Neuronal stem cell (in vitro differentiated cells): Measurements from ENCODE around the gene DPP6.
A peak's percentile ranks its signal among the peaks of the same experiment; 100 is the strongest.
"Not testable (repeated sequence)": the region's sequence is repeated elsewhere in the genome, so short reads cannot be mapped to it uniquely, and the experiment has no call there.

Source experiments
- DNase-seq: peaks from one replicate; pipeline ENCODE4 v3.0.0-alpha.2; 2013; ENCODE audit warnings: low spot score
- H2AFZ ChIP-seq: one replicate; pipeline ENCODE4 v1.6.1; 2013; ENCODE audit warnings: mild to moderate bottlenecking, low read length, inconsistent platforms
- H2AK5ac ChIP-seq: 2 replicates; pipeline ENCODE4 v1.6.1; 2013; ENCODE audit warnings: low read depth, mild to moderate bottlenecking, inconsistent platforms, low read length, moderate library complexity, mixed read lengths
- H2BK120ac ChIP-seq: 2 replicates; pipeline ENCODE4 v1.6.1; 2013; ENCODE audit warnings: low read depth, mild to moderate bottlenecking, inconsistent platforms, low read length, moderate library complexity, mixed read lengths
- H2BK12ac ChIP-seq: one replicate; pipeline ENCODE4 v1.6.1; 2013; ENCODE audit warnings: low read length, inconsistent platforms
- H2BK15ac ChIP-seq: 2 replicates; pipeline ENCODE4 v1.6.1; 2013; ENCODE audit warnings: mild to moderate bottlenecking, low read length, inconsistent platforms, mixed read lengths
- H2BK5ac ChIP-seq: one replicate; pipeline ENCODE4 v1.6.1; 2013; ENCODE audit warnings: inconsistent platforms, mild to moderate bottlenecking, low read length, moderate library complexity
- H3K14ac ChIP-seq: one replicate; pipeline ENCODE4 v1.6.1; 2013; ENCODE audit warnings: low read length, inconsistent platforms
- H3K18ac ChIP-seq: 2 replicates; pipeline ENCODE4 v1.6.1; 2013; ENCODE audit warnings: low read length, inconsistent platforms
- H3K23ac ChIP-seq: 2 replicates; pipeline ENCODE4 v1.6.1; 2013; ENCODE audit warnings: low read depth, mild to moderate bottlenecking, mixed read lengths, low read length, inconsistent platforms; ENCODE audit not compliant: poor library complexity
- H3K27ac ChIP-seq: replicated peaks from 3 replicates; pipeline ENCODE4 v1.5.1; 2013; ENCODE audit warnings: low read length, inconsistent platforms
- H3K27me3 ChIP-seq, 3 experiments: 2 replicates each; pipeline ENCODE4 v1.6.1; 2013; ENCODE audit warnings: low read length in 3 of 3, mild to moderate bottlenecking in 2 of 3, inconsistent platforms in 1 of 3, low read depth in 1 of 3, mixed read lengths in 1 of 3, moderate library complexity in 1 of 3; ENCODE audit not compliant: control insufficient read depth in 3 of 3, insufficient read depth in 3 of 3
- H3K36me3 ChIP-seq, 2 donors: replicated peaks in 1 of 2; 2 replicates each; pipeline ENCODE4 v1.6.1; 2013; ENCODE audit warnings: low read length in 2 of 2; ENCODE audit not compliant: control insufficient read depth in 2 of 2, insufficient read depth in 2 of 2
- H3K4ac ChIP-seq: 2 replicates; pipeline ENCODE4 v1.6.1; 2013; ENCODE audit warnings: inconsistent platforms, mild to moderate bottlenecking, low read length, moderate library complexity
- H3K4me1 ChIP-seq, 2 donors: 1 replicate in 1 of 2; 2 replicates in 1 of 2; pipeline ENCODE4 v1.6.1; 2013; ENCODE audit warnings: low read length in 2 of 2, low read depth in 1 of 2; ENCODE audit not compliant: control insufficient read depth in 2 of 2, insufficient read depth in 1 of 2
- H3K4me2 ChIP-seq: one replicate; pipeline ENCODE4 v1.6.1; 2013; ENCODE audit warnings: mild to moderate bottlenecking, low read length, inconsistent platforms; ENCODE audit not compliant: insufficient read depth, poor library complexity, severe bottlenecking
- H3K4me3 ChIP-seq, 2 donors: 2 replicates each; pipeline ENCODE4 v1.5.1; 2013; ENCODE audit warnings: low read length in 2 of 2, mild to moderate bottlenecking in 2 of 2, inconsistent platforms in 1 of 2, moderate library complexity in 1 of 2
- H3K79me1 ChIP-seq: one replicate; pipeline ENCODE4 v1.6.1; 2013; ENCODE audit warnings: low read depth, mild to moderate bottlenecking, inconsistent platforms, low read length, moderate library complexity
- H3K9ac ChIP-seq: one replicate; pipeline ENCODE4 v1.6.1; 2013; ENCODE audit warnings: mild to moderate bottlenecking, low read depth, low read length, inconsistent platforms; ENCODE audit not compliant: poor library complexity
- H3K9me3 ChIP-seq, 2 donors: replicated peaks in 1 of 2; 2 replicates each; pipeline versions ENCODE3 to v1.6.1; 2013; ENCODE audit warnings: low read length in 2 of 2, mild to moderate bottlenecking in 2 of 2, inconsistent platforms in 1 of 2, low read depth in 1 of 2, mixed read lengths in 1 of 2, moderate library complexity in 1 of 2; ENCODE audit not compliant: control insufficient read depth in 2 of 2, insufficient read depth in 1 of 2
- H4K8ac ChIP-seq: one replicate; pipeline ENCODE4 v1.6.1; 2013; ENCODE audit warnings: low read depth, mild to moderate bottlenecking, inconsistent platforms, low read length, moderate library complexity
- H4K91ac ChIP-seq: one replicate; pipeline ENCODE4 v1.6.1; 2013; ENCODE audit warnings: low read length, low read depth, mild to moderate bottlenecking, inconsistent platforms; ENCODE audit not compliant: poor library complexity
- WGBS, 2 donors: extraction: QIAGEN DNeasy Blood & Tissue Kit; methylation state at CpG; one replicate each; pipeline ENCODE4 v1.1.7; 2013; ENCODE audit warnings: missing lambda C conversion rate in 2 of 2, mixed read lengths in 1 of 2; ENCODE audit not compliant: insufficient read length in 2 of 2, insufficient replicate concordance in 1 of 2; ENCODE audit errors: extremely low coverage in 2 of 2; 5-methylcytosine and 5-hydroxymethylcytosine counted together

Gene DPP6

DNA sequence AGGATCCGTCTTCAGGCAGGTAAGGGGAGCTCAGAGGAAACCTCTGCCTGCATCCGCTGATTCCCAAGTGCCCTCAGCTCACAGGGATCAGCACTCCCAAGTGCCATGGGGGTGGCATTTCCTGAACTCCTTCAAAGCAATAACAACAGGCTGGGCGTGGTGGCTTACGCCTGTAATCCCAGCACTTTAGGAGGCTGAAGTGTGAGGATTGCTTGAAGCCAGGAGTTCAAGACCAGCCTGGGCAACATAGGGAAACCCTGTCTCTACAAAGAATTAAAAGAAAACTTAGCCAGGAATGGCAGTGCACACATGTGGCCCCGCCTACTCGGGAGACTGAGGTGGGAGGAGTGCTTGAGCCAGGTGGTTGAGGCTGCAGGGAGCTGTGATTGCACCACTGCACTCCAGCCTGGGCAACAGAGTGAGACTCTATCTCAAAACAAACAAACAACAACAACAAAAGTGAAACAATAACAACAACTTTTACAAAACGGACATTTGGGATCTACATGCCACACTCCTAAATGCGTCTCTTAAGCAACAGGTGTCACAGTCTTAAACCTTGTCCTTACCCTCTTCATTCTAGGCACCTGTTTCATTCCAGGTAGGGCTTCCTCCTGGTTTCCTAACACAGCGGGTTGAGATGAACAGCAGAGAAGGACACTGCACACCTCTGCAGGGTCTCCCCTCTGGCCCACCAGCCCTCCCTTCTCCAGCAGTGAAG is 877.0 kb downstream of the DPP6 start:
- Histone ChIP-seq H3K4me1 (no peaks in the 10 kb centered on the region), H3K79me1 (no peaks in the 10 kb centered on the region), H2BK12ac (no peak overlapping the region), H3K4ac (no peak overlapping the region), H4K91ac (no peak overlapping the region), H3K36me3 (no peaks in the 10 kb centered on the region), H3K27ac (no peak overlapping the region), H3K18ac (no peak overlapping the region), H2AFZ (peak overlapping the region; percentile 76), H3K9ac (no peak overlapping the region), H3K4me2 (no peak overlapping the region), H3K9me3 (peaks cover 6 to 7% of the 10 kb centered on the region in 2 donors), H4K8ac (no peak overlapping the region), H2BK5ac (no peak overlapping the region), H2BK15ac (no peak overlapping the region), H2BK120ac (no peak overlapping the region), H3K23ac (no peak overlapping the region), H3K14ac (no peak overlapping the region), H2AK5ac (peak overlapping the region; percentile 10), H3K27me3 (peaks cover 0 to 23% (median 0%) of the 10 kb centered on the region in 3 experiments), H3K4me3 (no peak overlapping the region)
- DNase-seq, result no peak
- no CpG with 5 or more reads among the region's 9 CpGs for WGBS, 2 donors

DNA sequence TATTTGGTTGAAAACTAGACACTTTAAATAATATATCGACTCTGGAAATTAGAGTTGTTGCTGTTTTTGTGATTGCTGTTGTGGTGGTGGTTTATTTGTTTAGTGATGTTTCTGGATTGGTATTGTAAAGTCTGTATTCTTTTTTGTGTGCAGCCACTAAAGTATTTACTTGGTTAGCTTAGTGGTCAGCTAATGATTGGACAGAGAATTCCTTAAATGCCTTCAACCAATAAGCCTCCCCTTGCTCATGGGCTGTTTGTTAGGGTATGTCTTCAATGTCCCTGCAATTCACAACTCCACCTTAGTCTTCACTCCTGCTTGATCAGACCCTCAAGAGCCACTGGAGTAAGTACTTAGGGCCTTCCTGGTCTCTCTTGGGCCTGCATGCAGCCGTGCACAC is 879.7 kb downstream of the DPP6 start:
- no peak overlapping the region for H3K9ac ChIP-seq
- no peak overlapping the region for H2AK5ac ChIP-seq
- no peak overlapping the region for H3K14ac ChIP-seq
- no CpG with 5 or more reads among the region's 2 CpGs for WGBS, 2 donors
- H3K9me3 ChIP-seq, result peaks cover 8 to 14% of the 10 kb centered on the region in 2 donors
- no peak for DNase-seq
- no peak overlapping the region for H3K4me3 ChIP-seq
- no peak overlapping the region for H3K27ac ChIP-seq
- H2BK12ac ChIP-seq, result no peak overlapping the region
- no peak overlapping the region for H3K18ac ChIP-seq
- H2AFZ ChIP-seq, result no peak overlapping the region
- no peaks in the 10 kb centered on the region for H3K79me1 ChIP-seq
- no peak overlapping the region for H3K4ac ChIP-seq
- no peaks in the 10 kb centered on the region for H3K36me3 ChIP-seq
- no peak overlapping the region for H3K4me2 ChIP-seq
- H2BK5ac ChIP-seq, result no peak overlapping the region
- H4K8ac ChIP-seq, result no peak overlapping the region
- H4K91ac ChIP-seq, result no peak overlapping the region
- no peak overlapping the region for H3K23ac ChIP-seq
- no peak overlapping the region for H2BK120ac ChIP-seq
- no peaks in the 10 kb centered on the region for H3K4me1 ChIP-seq
- H2BK15ac ChIP-seq, result no peak overlapping the region
- H3K27me3 ChIP-seq, result peaks cover 0 to 10% (median 0%) of the 10 kb centered on the region in 3 experiments

DNA sequence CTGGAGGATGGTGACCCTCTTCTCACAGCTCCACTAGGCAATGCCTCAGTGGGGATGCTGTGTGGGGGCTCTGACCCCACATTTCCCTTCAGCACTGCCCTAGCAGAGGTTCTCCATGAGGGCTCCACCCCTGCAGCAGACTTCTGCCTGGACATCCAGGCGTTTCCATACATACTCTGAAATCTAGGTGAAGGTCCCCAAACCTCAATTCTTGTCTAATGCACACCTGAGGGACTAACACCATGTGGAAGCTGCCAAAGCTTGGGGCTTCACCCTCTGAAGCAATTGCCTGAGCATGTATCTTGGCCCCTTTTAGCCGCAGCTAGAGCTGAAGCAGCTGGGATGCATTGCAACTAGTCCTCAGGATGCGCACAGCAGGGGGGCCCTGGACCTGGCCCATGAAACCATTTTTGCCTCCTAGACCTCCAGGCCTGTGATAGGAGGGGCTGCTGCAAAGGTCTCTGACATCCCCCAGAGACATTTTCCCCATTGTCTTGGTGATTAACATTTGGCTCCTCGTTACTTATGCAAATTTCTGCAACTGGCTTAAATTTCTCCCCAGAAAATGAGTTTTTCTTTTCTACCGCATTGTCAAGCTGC is 882.3 kb downstream of the DPP6 start:
- not testable (repeated sequence) for H3K9ac ChIP-seq, H4K91ac ChIP-seq, H2AK5ac ChIP-seq, H3K27me3 ChIP-seq, H3K4ac ChIP-seq, H3K4me1 ChIP-seq, H3K79me1 ChIP-seq, H4K8ac ChIP-seq, H3K4me3 ChIP-seq, H3K18ac ChIP-seq, DNase-seq, H3K14ac ChIP-seq, H3K4me2 ChIP-seq, H3K36me3 ChIP-seq, H2BK12ac ChIP-seq, H3K27ac ChIP-seq, H2BK15ac ChIP-seq, H3K23ac ChIP-seq, H2BK120ac ChIP-seq, H2AFZ ChIP-seq, H2BK5ac ChIP-seq
- H3K9me3 ChIP-seq, result peaks cover 8 to 14% of the 10 kb centered on the region in 2 donors
- WGBS, 2 donors, result no CpG with 5 or more reads among the region's 5 CpGs

DNA sequence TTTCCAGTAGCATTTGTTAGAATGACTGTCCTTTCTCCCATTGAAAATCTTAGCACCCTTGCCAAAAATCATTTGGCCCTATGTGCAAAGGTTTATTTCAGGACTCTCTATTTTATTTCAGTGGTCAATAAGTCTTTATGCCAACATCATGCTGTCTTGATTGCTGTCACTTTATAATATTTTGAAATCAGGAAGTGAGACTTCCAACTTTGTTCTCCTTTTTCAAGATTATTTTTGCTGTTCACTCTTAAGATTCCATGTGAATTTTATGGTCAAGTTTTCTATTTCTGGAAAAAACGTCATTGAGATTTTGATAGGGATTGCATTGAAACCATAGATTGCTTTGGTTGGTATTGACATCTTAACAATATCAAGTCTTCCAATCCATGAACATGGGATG is 885.6 kb downstream of the DPP6 start:
- H3K79me1 ChIP-seq, result no peaks in the 10 kb centered on the region
- H3K4me2 ChIP-seq, result no peak overlapping the region
- no peak for DNase-seq
- no peak overlapping the region for H3K18ac ChIP-seq
- no peak overlapping the region for H4K91ac ChIP-seq
- no peak overlapping the region for H2BK15ac ChIP-seq
- H3K4ac ChIP-seq, result no peak overlapping the region
- no peak overlapping the region for H4K8ac ChIP-seq
- no peaks in the 10 kb centered on the region for H3K27me3 ChIP-seq
- no peak overlapping the region for H2BK12ac ChIP-seq
- no peak overlapping the region for H2BK5ac ChIP-seq
- H2AK5ac ChIP-seq, result no peak overlapping the region
- no peaks in the 10 kb centered on the region for H3K4me1 ChIP-seq
- H2BK120ac ChIP-seq, result no peak overlapping the region
- H3K23ac ChIP-seq, result no peak overlapping the region
- no peak overlapping the region for H3K4me3 ChIP-seq
- H3K9me3 ChIP-seq, result peaks cover 10 to 24% of the 10 kb centered on the region in 2 donors
- H3K36me3 ChIP-seq, result peaks cover 0 to 11% of the 10 kb centered on the region in 2 donors
- no peak overlapping the region for H3K27ac ChIP-seq
- no peak overlapping the region for H3K9ac ChIP-seq
- WGBS, 2 donors, result no CpG with 5 or more reads among the region's 1 CpG
- no peak overlapping the region for H3K14ac ChIP-seq
- no peak overlapping the region for H2AFZ ChIP-seq
